Endothelial cell of umbilical vein (primary cell): Measurements from ENCODE around the gene WBP4. TPM values are rescaled to one million over a fixed set of nuclear protein-coding genes. Genes with fewer than 3 reads are reported as not detected.

Source experiments
- BruUV-seq: library from RNA; stranded (reverse); fragments of 400-500 nt; replicated peaks from 2 replicates; lab custom pipeline; 2021; lab: Mats Ljungman, UMichigan
- CTCF ChIA-PET: fragments of 300-600, 350-600 bp; sonication (Branson Sonifier 250); formaldehyde crosslinking; loops from one replicate; lab custom pipeline; 2021; ENCODE audit warnings: antibody characterized with exemption, inconsistent platforms; lab: Charles Lee
- POLR2A ChIA-PET: fragments of 300-600, 350-600 bp; sonication (Branson Sonifier 250); formaldehyde crosslinking; loops from one replicate; lab custom pipeline; 2021; ENCODE audit warnings: antibody characterized with exemption, inconsistent platforms; lab: Charles Lee
- DNase-seq: peaks from one replicate; pipeline ENCODE4 v3.0.0-alpha.2; 2011; ENCODE audit warnings: low read depth, low spot score
- FAIRE-seq: peaks from 2 replicates; lab custom pipeline; 2011; peaks lifted over from hg19 to GRCh38; lab: Jason Lieb, UNC
- H2AFZ ChIP-seq: 2 replicates; pipeline ENCODE4 v1.6.0; 2012; ENCODE audit warnings: low read depth, low read length, control low read depth, inconsistent platforms
- H3K27ac ChIP-seq: 2 replicates; pipeline ENCODE4 v1.5.1; 2011; ENCODE audit warnings: low read depth, mild to moderate bottlenecking, control low read depth, low read length, moderate library complexity; ENCODE audit not compliant: insufficient read depth
- H3K27me3 ChIP-seq, 2 experiments: 2 replicates each; pipeline versions ENCODE4 v1.6.0 to v1.6.1; 2011; ENCODE audit warnings: low read length in 2 of 2, mixed read lengths in 1 of 2; ENCODE audit not compliant: control insufficient read depth in 2 of 2, insufficient read depth in 2 of 2
- H3K36me3 ChIP-seq, 2 experiments: 2 replicates in 1 of 2; 3 replicates in 1 of 2; pipeline ENCODE4 v1.5.1; 2011; ENCODE audit warnings: low read length in 2 of 2, mild to moderate bottlenecking in 1 of 2, moderate library complexity in 1 of 2; ENCODE audit not compliant: control insufficient read depth in 2 of 2, insufficient read depth in 2 of 2; ENCODE audit errors: extremely low read depth in 1 of 2
- H3K4me1 ChIP-seq: 3 replicates; pipeline ENCODE4 v1.5.1; 2011; ENCODE audit warnings: mild to moderate bottlenecking, low read length; ENCODE audit not compliant: control insufficient read depth, insufficient read depth; ENCODE audit errors: extremely low read depth
- H3K4me2 ChIP-seq: 2 replicates; pipeline ENCODE4 v1.6.1; 2011; ENCODE audit warnings: low read length, control low read depth, mixed read lengths; ENCODE audit not compliant: insufficient read depth
- H3K4me3 ChIP-seq, 3 experiments: fragments of 200-600 bp in 1 of 3; sonication (generic), shearing (Covaris generic) in 1 of 3; replicated peaks in 1 of 3; 2 replicates each; pipeline ENCODE4 v1.5.1; 2011 to 2016; ENCODE audit warnings: control low read depth in 3 of 3, low read length in 3 of 3, mild to moderate bottlenecking in 2 of 3, inconsistent platforms in 1 of 3, low read depth in 1 of 3, moderate library complexity in 1 of 3; ENCODE audit not compliant: insufficient read depth in 1 of 3
- H3K79me2 ChIP-seq: 2 replicates; pipeline ENCODE4 v1.6.0; 2012; ENCODE audit warnings: low read length, inconsistent platforms; ENCODE audit not compliant: control insufficient read depth, insufficient read depth
- H3K9ac ChIP-seq: replicated peaks from 2 replicates; pipeline ENCODE3; 2011; ENCODE audit warnings: low read length, control low read depth; ENCODE audit not compliant: insufficient read depth; ENCODE audit errors: extremely low read depth
- H3K9me1 ChIP-seq: replicated peaks from 3 replicates; pipeline ENCODE4 v1.6.0; 2011; ENCODE audit warnings: mild to moderate bottlenecking, low read length; ENCODE audit not compliant: control insufficient read depth, insufficient read depth; ENCODE audit errors: extremely low read depth
- H3K9me3 ChIP-seq: replicated peaks from 2 replicates; pipeline ENCODE4 v1.5.1; 2012; ENCODE audit warnings: low read length, inconsistent platforms; ENCODE audit not compliant: control insufficient read depth, insufficient read depth
- H4K20me1 ChIP-seq: replicated peaks from 2 replicates; pipeline ENCODE3; 2011; ENCODE audit warnings: mild to moderate bottlenecking, low read length; ENCODE audit not compliant: control insufficient read depth, insufficient read depth; ENCODE audit errors: extremely low read depth
- EZH2 ChIP-seq: IDR thresholded peaks from 2 replicates; pipeline ENCODE4 v1.6.1; 2012; ENCODE audit warnings: borderline replicate concordance, low read depth, mild to moderate bottlenecking, moderate library complexity, low read length, inconsistent platforms; ENCODE audit not compliant: severe bottlenecking
- FOS ChIP-seq: IDR thresholded peaks from 2 replicates; pipeline ENCODE4 v1.6.1; 2011; ENCODE audit warnings: mild to moderate bottlenecking, low read length, moderate library complexity, borderline replicate concordance; ENCODE audit not compliant: insufficient read depth
- GATA2 ChIP-seq: IDR thresholded peaks from 2 replicates; pipeline ENCODE4 v1.7.0; 2011; ENCODE audit warnings: low read depth, mild to moderate bottlenecking, moderate library complexity, mixed read lengths, low read length; ENCODE audit not compliant: insufficient read length, insufficient read depth
- JUN ChIP-seq: IDR thresholded peaks from 2 replicates; pipeline ENCODE4 v1.6.1; 2011; ENCODE audit warnings: borderline replicate concordance, low read depth; ENCODE audit not compliant: insufficient read length, insufficient read depth
- MYC ChIP-seq: IDR thresholded peaks from one replicate; pipeline ENCODE4 v1.6.1; 2011; ENCODE audit warnings: mild to moderate bottlenecking, low read depth, low read length
- POLR2A ChIP-seq: IDR thresholded peaks from 2 replicates; pipeline ENCODE4 v1.6.1; 2012; ENCODE audit warnings: low read depth, mild to moderate bottlenecking, control low read depth, low read length
- POLR2AphosphoS5 ChIP-seq: IDR thresholded peaks from 2 replicates; pipeline ENCODE4 v1.6.1; 2012; ENCODE audit warnings: low read depth, mild to moderate bottlenecking, control low read depth, low read length, moderate library complexity; ENCODE audit not compliant: insufficient read depth
- dilution Hi-C: fragments of 300-500 bp; cut with MboI; formaldehyde crosslinking; loops from one replicate; pipeline ENCODE4 v1.15.0; 2019; ENCODE audit warnings: low sequenced_read_pairs; ENCODE audit not compliant: extremely low pct_ligation_motif_present
- intact Hi-C: fragments of 100-400 bp; cut with micrococcal nuclease; formaldehyde crosslinking; loops from one replicate; pipeline ENCODE4 v1.10.0; 2022
- polyA plus RNA-seq, 4 experiments: library from polyadenylated mRNA; depleted of rRNA in 3 of 4; stranded (reverse) in 3 of 4; unstranded in 1 of 4; fragments of >200 nt; gene quantifications; 2 replicates each; pipeline versions ENCODE4 v1.2.1 to v1.2.3, GENCODE V29; 2011 to 2012; ENCODE audit warnings: missing spikeins in 1 of 4
- total RNA-seq: library from RNA; stranded (reverse); gene quantifications from 2 replicates; pipeline ENCODE4 v1.2.3, GENCODE V29; 2021
- TF ChIP-seq, protein P1 (sequence below): IDR thresholded peaks from 2 replicates; pipeline ENCODE4 v1.6.1; 2011; ENCODE audit not compliant: insufficient read depth, insufficient read length
- TF ChIP-seq, protein P2 (sequence below), 2 donors: IDR thresholded peaks; 1 replicate in 1 of 2; 2 replicates in 1 of 2; pipeline ENCODE4 v1.5.1; 2011; ENCODE audit warnings: low read length in 2 of 2, mild to moderate bottlenecking in 2 of 2, moderate library complexity in 2 of 2, control low read depth in 1 of 2, inconsistent platforms in 1 of 2, low read depth in 1 of 2; ENCODE audit not compliant: insufficient read depth in 1 of 2; ENCODE audit errors: extremely low read depth in 1 of 2

WBP4 gene
- total and polyA plus RNA-seq, 2 donors (not counting 3 experiments of a cell fraction or from before 2014, with no cell fraction given): 4.3 to 14.8 TPM

DNA sequence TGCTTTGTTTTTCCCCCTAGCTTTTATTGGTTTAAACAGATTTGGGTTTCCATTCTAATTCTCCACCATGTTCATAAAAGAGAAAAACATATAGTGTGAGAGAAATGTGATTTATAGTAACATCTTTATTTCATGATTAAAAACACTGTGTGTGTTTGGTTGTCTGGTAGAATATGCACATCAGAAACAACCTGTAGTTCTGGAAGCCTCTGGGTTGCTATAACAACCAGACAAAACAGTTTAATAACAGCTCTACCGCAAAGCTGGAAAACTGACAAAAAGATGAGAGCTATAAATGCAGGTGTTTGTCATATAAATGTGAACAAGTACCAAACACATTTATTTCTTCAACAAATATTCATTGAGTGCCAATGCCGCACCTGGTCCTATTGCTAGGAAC is 61.5 kb downstream of the WBP4 start:
- Histone ChIP-seq H2AFZ (no peak overlapping the region), H3K79me2 (no peaks in the 10 kb centered on the region), H4K20me1 (no peaks in the 10 kb centered on the region), H3K9me1 (no peaks in the 10 kb centered on the region), H3K4me2 (no peak overlapping the region), H3K27ac (no peak overlapping the region), H3K4me3 (no peak overlapping the region), H3K9me3 (no peaks in the 10 kb centered on the region), H3K36me3 (no peaks in the 10 kb centered on the region), H3K9ac (no peak overlapping the region), H3K4me1 (no peaks in the 10 kb centered on the region), H3K27me3 (no peaks in the 10 kb centered on the region)
- TF ChIP-seq POLR2A: no peak
- TF ChIP-seq EZH2: no peak
- dilution Hi-C loops (no loop called here), intact Hi-C loops (no loop called here)
- BruUV-seq: no TSS peak
- ChIA-PET CTCF (no interaction called here), POLR2A (no interaction called here)
- FAIRE-seq (no peak), DNase-seq (no peak)

- CTCF ChIA-PET: interaction anchor here (1.2 to 1.8 kb wide), 2 partner anchors 17 to 69 kb away, joined by 3 to 6 read pairs; no protein-coding TSS in a partner anchor
- Histone ChIP-seq H3K9me1 (no peaks in the 10 kb centered on the region), H3K4me3 (no peak overlapping the region), H4K20me1 (no peaks in the 10 kb centered on the region), H3K36me3 (no peaks in the 10 kb centered on the region), H3K4me1 (peaks cover 12% of the 10 kb centered on the region), H3K27me3 (no peaks in the 10 kb centered on the region), H3K4me2 (no peak overlapping the region), H3K27ac (no peak overlapping the region), H3K9ac (no peak overlapping the region), H2AFZ (no peak overlapping the region), H3K9me3 (no peaks in the 10 kb centered on the region), H3K79me2 (peaks cover 9% of the 10 kb centered on the region)
- dilution Hi-C loops (no loop called here), intact Hi-C loops (no loop called here)
- no TSS peak for BruUV-seq
- FAIRE-seq (peak; percentile 35), DNase-seq (no peak)
- TF ChIP-seq, protein P1, sequence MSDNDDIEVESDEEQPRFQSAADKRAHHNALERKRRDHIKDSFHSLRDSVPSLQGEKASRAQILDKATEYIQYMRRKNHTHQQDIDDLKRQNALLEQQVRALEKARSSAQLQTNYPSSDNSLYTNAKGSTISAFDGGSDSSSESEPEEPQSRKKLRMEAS: no peak
- no peak for TF ChIP-seq POLR2AphosphoS5
- no peak for TF ChIP-seq FOS
- no peak for TF ChIP-seq GATA2
- TF ChIP-seq JUN: no peak
- TF ChIP-seq EZH2: no peak
- TF ChIP-seq, protein P2, sequence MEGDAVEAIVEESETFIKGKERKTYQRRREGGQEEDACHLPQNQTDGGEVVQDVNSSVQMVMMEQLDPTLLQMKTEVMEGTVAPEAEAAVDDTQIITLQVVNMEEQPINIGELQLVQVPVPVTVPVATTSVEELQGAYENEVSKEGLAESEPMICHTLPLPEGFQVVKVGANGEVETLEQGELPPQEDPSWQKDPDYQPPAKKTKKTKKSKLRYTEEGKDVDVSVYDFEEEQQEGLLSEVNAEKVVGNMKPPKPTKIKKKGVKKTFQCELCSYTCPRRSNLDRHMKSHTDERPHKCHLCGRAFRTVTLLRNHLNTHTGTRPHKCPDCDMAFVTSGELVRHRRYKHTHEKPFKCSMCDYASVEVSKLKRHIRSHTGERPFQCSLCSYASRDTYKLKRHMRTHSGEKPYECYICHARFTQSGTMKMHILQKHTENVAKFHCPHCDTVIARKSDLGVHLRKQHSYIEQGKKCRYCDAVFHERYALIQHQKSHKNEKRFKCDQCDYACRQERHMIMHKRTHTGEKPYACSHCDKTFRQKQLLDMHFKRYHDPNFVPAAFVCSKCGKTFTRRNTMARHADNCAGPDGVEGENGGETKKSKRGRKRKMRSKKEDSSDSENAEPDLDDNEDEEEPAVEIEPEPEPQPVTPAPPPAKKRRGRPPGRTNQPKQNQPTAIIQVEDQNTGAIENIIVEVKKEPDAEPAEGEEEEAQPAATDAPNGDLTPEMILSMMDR (IDR thresholded peaks at IDR 0.05; ENCODE audit: extremely low read depth in 1 of 2, insufficient read depth in 1 of 2, low read depth in 1 of 2, low read length in 2 of 2): no peak
- TF ChIP-seq MYC: no peak
- no peak for TF ChIP-seq POLR2A
- POLR2A ChIA-PET: no interaction called here
These were observed 66.4 kb downstream of the WBP4 start for GRCh38 chr13:41127701-41128100.
